MM.1S (cell line): ENCODE measurements around the gene STRN3.

Experiments
- DNase-seq: peaks from one replicate; pipeline ENCODE4 v3.0.0-alpha.2; 2015
- H2AFZ ChIP-seq: fragments of 300-600 bp; sonication (generic); 2 replicates; pipeline ENCODE4 v1.6.0; 2016; ENCODE audit warnings: antibody characterized with exemption, low read length
- H3F3A ChIP-seq: fragments of 300-600 bp; sonication (generic); 2 replicates; pipeline ENCODE4 v1.6.1; 2016; ENCODE audit warnings: mild to moderate bottlenecking, antibody characterized with exemption, low read length, moderate library complexity, mixed read lengths; ENCODE audit not compliant: insufficient read depth
- H3K27ac ChIP-seq: fragments of 300-600 bp; sonication (generic); 2 replicates; pipeline ENCODE4 v1.5.1; 2016; ENCODE audit warnings: mild to moderate bottlenecking, low read length
- H3K27me3 ChIP-seq: fragments of 300-600 bp; sonication (generic); replicated peaks from 2 replicates; pipeline ENCODE4 v1.6.0; 2016; ENCODE audit warnings: low read length; ENCODE audit not compliant: insufficient read depth
- H3K36me3 ChIP-seq: fragments of 300-600 bp; sonication (generic); replicated peaks from 2 replicates; pipeline ENCODE4 v1.6.1; 2016; ENCODE audit warnings: mild to moderate bottlenecking, low read length, mixed read lengths; ENCODE audit not compliant: insufficient read depth
- H3K4me1 ChIP-seq: fragments of 300-600 bp; sonication (generic); 2 replicates; pipeline ENCODE4 v1.6.1; 2016; ENCODE audit warnings: low read length, mixed read lengths
- H3K4me2 ChIP-seq: fragments of 300-600 bp; sonication (generic); 2 replicates; pipeline ENCODE4 v1.6.0; 2016; ENCODE audit warnings: low read depth, low read length
- H3K4me3 ChIP-seq: fragments of 300-600 bp; sonication (generic); 2 replicates; pipeline ENCODE4 v1.5.1; 2016; ENCODE audit warnings: low read length, mixed read lengths
- H3K79me2 ChIP-seq: fragments of 300-600 bp; sonication (generic); 2 replicates; pipeline ENCODE4 v1.6.1; 2016; ENCODE audit warnings: mixed run types, low read length, mixed read lengths
- H3K9ac ChIP-seq: fragments of 300-600 bp; sonication (generic); 2 replicates; pipeline ENCODE4 v1.6.1; 2016; ENCODE audit warnings: low read length, mixed read lengths
- H3K9me2 ChIP-seq: fragments of 300-600 bp; sonication (generic); replicated peaks from 2 replicates; pipeline ENCODE4 v1.6.1; 2016; ENCODE audit warnings: mild to moderate bottlenecking, low read length, mixed read lengths; ENCODE audit not compliant: insufficient read depth
- H3K9me3 ChIP-seq: fragments of 300-600 bp; sonication (generic); replicated peaks from 2 replicates; pipeline ENCODE4 v1.6.1; 2016; ENCODE audit warnings: mild to moderate bottlenecking, low read length, mixed read lengths; ENCODE audit not compliant: insufficient read depth
- H4K20me1 ChIP-seq: fragments of 300-600 bp; sonication (generic); 2 replicates; pipeline ENCODE4 v1.6.1; 2016; ENCODE audit warnings: mild to moderate bottlenecking, low read length, moderate library complexity, mixed read lengths; ENCODE audit not compliant: insufficient read depth
- CTCF ChIP-seq: fragments of 300-600 bp; sonication (generic); IDR thresholded peaks from 2 replicates; pipeline ENCODE4 v1.5.1; 2016; ENCODE audit warnings: antibody characterized with exemption, low read length, mixed read lengths
- EZH2 ChIP-seq: fragments of 300-600 bp; sonication (generic); optimal IDR thresholded peaks from 2 replicates; pipeline ENCODE3; 2017; ENCODE audit warnings: low read depth, mild to moderate bottlenecking, antibody characterized with exemption, low read length, mixed read lengths
- EZH2phosphoT487 ChIP-seq: fragments of 300-600 bp; sonication (generic); IDR thresholded peaks from 2 replicates; pipeline ENCODE4 v1.6.1; 2018; ENCODE audit warnings: antibody characterized with exemption, low read length

The STRN3 gene

GRCh38 chr14:30957813-30958370 lies 68.3 kb downstream of the STRN3 start:
- Histone ChIP-seq H3K27me3 (no peaks in the 10 kb centered on the region), H2AFZ (no peak overlapping the region), H3K79me2 (peaks cover 19% of the 10 kb centered on the region), H3K9me3 (no peaks in the 10 kb centered on the region), H3K36me3 (no peaks in the 10 kb centered on the region), H3K9me2 (no peaks in the 10 kb centered on the region), H3K4me2 (no peak overlapping the region), H3K4me3 (no peak overlapping the region), H3K9ac (no peak overlapping the region), H3K27ac (no peak overlapping the region), H4K20me1 (no peaks in the 10 kb centered on the region), H3K4me1 (no peaks in the 10 kb centered on the region), H3F3A (no peaks in the 10 kb centered on the region)
- no peak for TF ChIP-seq EZH2phosphoT487
- no peak for TF ChIP-seq CTCF
- no peak for TF ChIP-seq EZH2
- no peak for DNase-seq

- Histone ChIP-seq H3K4me3 (no peak overlapping the region), H3K9me3 (no peaks in the 10 kb centered on the region), H2AFZ (no peak overlapping the region), H3K27me3 (no peaks in the 10 kb centered on the region), H3K4me2 (no peak overlapping the region), H3K79me2 (no peaks in the 10 kb centered on the region), H3K9me2 (no peaks in the 10 kb centered on the region), H3F3A (no peaks in the 10 kb centered on the region), H3K9ac (no peak overlapping the region), H3K4me1 (no peaks in the 10 kb centered on the region), H3K27ac (no peak overlapping the region), H4K20me1 (no peaks in the 10 kb centered on the region), H3K36me3 (no peaks in the 10 kb centered on the region)
- TF ChIP-seq CTCF (no peak), EZH2phosphoT487 (no peak), EZH2 (no peak)
- DNase-seq = no peak
Observed at GRCh38 chr14:30949651-30950050, 76.5 kb downstream of the STRN3 start.

- no peak for DNase-seq
- Histone ChIP-seq H3K27me3 (no peaks in the 10 kb centered on the region), H2AFZ (no peak overlapping the region), H3K4me3 (no peak overlapping the region), H3F3A (no peaks in the 10 kb centered on the region), H3K4me2 (no peak overlapping the region), H3K79me2 (no peaks in the 10 kb centered on the region), H3K9me3 (no peaks in the 10 kb centered on the region), H4K20me1 (no peaks in the 10 kb centered on the region), H3K9ac (no peak overlapping the region), H3K4me1 (no peaks in the 10 kb centered on the region), H3K36me3 (no peaks in the 10 kb centered on the region), H3K9me2 (no peaks in the 10 kb centered on the region), H3K27ac (no peak overlapping the region)
- TF ChIP-seq EZH2 (no peak), CTCF (no peak), EZH2phosphoT487 (no peak)
Observed at GRCh38 chr14:30943694-30944093, 82.5 kb downstream of the STRN3 start.
